ENCODE results near the gene PRCC. TPM values are rescaled to one million over a fixed set of nuclear protein-coding genes. Genes with fewer than 3 reads are reported as not detected.

PRCC gene
- total and polyA plus RNA-seq, 2 of the 4 experiments (the other 2 are of a cell fraction), result 10.6 to 59.6 TPM

- intact Hi-C loops (cut with micrococcal nuclease), result loop anchor here (2.0 kb wide), 1 partner anchor 15 kb away; the partner anchor contains the start of gene PRCC
- Histone ChIP-seq H3K9me1 (ENCODE audit: insufficient read depth, low read length) (0 out of 2 replicates have a peak, but pooled peaks cover 12% of the 10 kb centered on the region), H3K9me3 (ENCODE audit: control insufficient read depth, insufficient read depth, low read length) (no peaks in the 10 kb centered on the region), H3K4me2 (ENCODE audit: low read depth, low read length) (peak overlapping the region; percentile 90), H3K56ac (ENCODE audit: extremely low read depth, insufficient read depth, low read length) (peak overlapping the region; percentile 79), H4K91ac (ENCODE audit: insufficient read depth, low read depth, low read length) (peak overlapping the region; percentile 86), H3K9ac (ENCODE audit: low read depth, low read length) (peak overlapping the region; percentile 91), H3K23ac (ENCODE audit: low read depth, low read length) (peak overlapping the region; percentile 78), H2AK9ac (replicated peaks; ENCODE audit: low read depth, low read length, poor library complexity) (peak overlapping the region; percentile 97), H2BK20ac (ENCODE audit: low read depth, low read length) (no peak overlapping the region), H3K4me1 (ENCODE audit: control insufficient read depth, insufficient read depth, low read length) (peaks cover 31% of the 10 kb centered on the region), H3K4me3 (ENCODE audit: insufficient read depth, low read depth, low read length) (peak overlapping the region; percentile 86), H4K5ac (ENCODE audit: low read depth, low read length) (peak overlapping the region; percentile 77), H3K18ac (ENCODE audit: low read depth, low read length) (peak overlapping the region; percentile 58), H4K20me1 (ENCODE audit: insufficient read depth, low read length) (no peaks in the 10 kb centered on the region), H3K27ac (ENCODE audit: insufficient read depth, low read length) (peak overlapping the region; percentile 95), H2AK5ac (ENCODE audit: low read depth, low read length) (peak overlapping the region; percentile 49), H3K27me3 (ENCODE audit: control insufficient read depth, insufficient read depth, low read length) (no peaks in the 10 kb centered on the region), H3K4ac (ENCODE audit: low read depth, low read length) (peak overlapping the region; percentile 95), H2BK120ac (ENCODE audit: low read depth, low read length) (peak overlapping the region; percentile 58), H3K79me1 (ENCODE audit: low read depth in 1 of 2, low read length in 2 of 2) (peaks cover 10 to 50% of the 10 kb centered on the region in 2 experiments), H3K36me3 (ENCODE audit: control insufficient read depth, insufficient read depth, low read length) (no peaks in the 10 kb centered on the region), H3K14ac (replicated peaks; ENCODE audit: low read depth, low read length) (peak overlapping the region; percentile 92), H4K8ac (ENCODE audit: low read depth in 2 of 2, low read length in 2 of 2) (peak overlapping the region; percentile 90 to 95), H2BK15ac (ENCODE audit: low read depth, low read length) (peak overlapping the region; percentile 39; the same call in 1 of the 3 replicates), H2BK5ac (ENCODE audit: low read depth, low read length, poor library complexity, severe bottlenecking) (peak overlapping the region; percentile 77), H2AFZ (replicated peaks; ENCODE audit: low read length, poor library complexity) (peak overlapping the region; percentile 95)
- BruUV-seq (replicated peaks), result TSS peak; percentile 62
- ATAC-seq (ENCODE audit: low read depth), result peak; percentile 74
- in situ Hi-C loops (cut with MboI; ENCODE audit: low sequenced_read_pairs), result no loop called here
- 0% methylated on average over 26 of the region's 68 CpGs; no CpG with 5 or more reads in 1 of the 2 experiments for WGBS, 2 experiments (ENCODE audit: extremely low coverage in 2 of 2, insufficient read length in 1 of 2)
- ChIA-PET CTCF (interaction anchor here (1.3 kb wide), 1 partner anchor 46 kb away, joined by 4 read pairs; the partner anchor contains the start of gene CRABP2), POLR2A (ENCODE audit: unreplicated experiment) (interaction anchor here (1.2 kb wide), 1 partner anchor 15 kb away, joined by 7 read pairs; the partner anchor contains the start of gene PRCC)
- dilution Hi-C loops (cut with HindIII; ENCODE audit: low sequenced_read_pairs, unreplicated experiment), result no loop called here
- peak; percentile 95 for DNase-seq
- TF ChIP-seq ELK1 (IDR thresholded peaks at IDR 0.05; ENCODE audit: borderline replicate concordance, low read depth, low read length) (no peak), CEBPB (IDR thresholded peaks at IDR 0.05; ENCODE audit: low read depth, low read length) (no peak), MAZ (IDR thresholded peaks at IDR 0.05; ENCODE audit: borderline replicate concordance, low read depth, low read length) (peak; percentile 100), CTCF (conservative IDR thresholded peaks at IDR 0.05; ENCODE audit: low read depth, low read length) (peak; percentile 6; the same call in 1 of the 2 replicates), POLR2A (IDR thresholded peaks at IDR 0.05; ENCODE audit: low read depth, low read length) (peak; percentile 29; the same call in 1 of the 2 replicates), RCOR1 (IDR thresholded peaks at IDR 0.05; ENCODE audit: insufficient replicate concordance, low read length) (no peak), MAFK (IDR thresholded peaks at IDR 0.05; ENCODE audit: low read depth, low read length) (peak; percentile 7; the same call in 1 of the 2 replicates), MXI1 (IDR thresholded peaks at IDR 0.05; ENCODE audit: borderline replicate concordance, low read depth, low read length) (peak; percentile 84), NFE2L2 (IDR thresholded peaks at IDR 0.05; ENCODE audit: low read depth, low read length) (no peak), RAD21 (IDR thresholded peaks at IDR 0.05; ENCODE audit: low read length) (no peak), USF2 (IDR thresholded peaks at IDR 0.05; ENCODE audit: low read depth, low read length) (peak; percentile 76), CHD1 (IDR thresholded peaks at IDR 0.05; ENCODE audit: low read depth, low read length) (no peak), BHLHE40 (IDR thresholded peaks at IDR 0.05; ENCODE audit: low read depth, low read length) (peak; percentile 77), FOS (IDR thresholded peaks at IDR 0.05; ENCODE audit: low read depth, low read length) (no peak)
Measured at GRCh38 chr1:156751757-156752481, 15.4 kb upstream of the PRCC start.

All from IMR-90 (cell line).